ENCODE results near the gene P4HTM.
"Not testable (repeated sequence)": the region's sequence is repeated elsewhere in the genome, so short reads cannot be mapped to it uniquely, and the experiment has no call there.

P4HTM gene

GRCh38 chr3:48984663-48985062 lies 5.4 kb upstream of the P4HTM start:
- no peak for DNase-seq

- no peak for DNase-seq
These were observed 4.1 kb upstream of the P4HTM start for GRCh38 chr3:48985831-48986376.

GRCh38 chr3:48989126-48989795 lies 780 bp upstream of the P4HTM start:
- DNase-seq: no peak

GRCh38 chr3:48990636-48991469 lies 812 bp downstream of the P4HTM start:
- no peak for DNase-seq

- DNase-seq: no peak
These were observed 2.0 kb downstream of the P4HTM start for GRCh38 chr3:48991851-48992545.

GRCh38 chr3:48993834-48994233 lies 3.8 kb downstream of the P4HTM start:
- peak in 1 of 2 donors; percentile 44 for DNase-seq

GRCh38 chr3:48996640-48997039 lies 6.6 kb downstream of the P4HTM start:
- DNase-seq: no peak

GRCh38 chr3:48997102-48997635 lies 7.1 kb downstream of the P4HTM start:
- no peak for DNase-seq

GRCh38 chr3:48997714-48998637 lies 7.9 kb downstream of the P4HTM start:
- no peak for DNase-seq

- no peak for DNase-seq
These were observed 9.2 kb downstream of the P4HTM start for GRCh38 chr3:48999085-48999858.

- no peak for DNase-seq
These were observed 11.1 kb downstream of the P4HTM start for GRCh38 chr3:49001155-49001554.

GRCh38 chr3:49004352-49005302 lies 14.6 kb downstream of the P4HTM start:
- DNase-seq: no peak

GRCh38 chr3:49005303-49005680 lies 15.3 kb downstream of the P4HTM start:
- no peak for DNase-seq

GRCh38 chr3:49005998-49006397 lies 16.0 kb downstream of the P4HTM start:
- no peak for DNase-seq

- no peak for DNase-seq
These were observed 16.5 kb downstream of the P4HTM start for GRCh38 chr3:49006408-49007067.

GRCh38 chr3:49007068-49007770 lies 17.2 kb downstream of the P4HTM start, which contains the start of gene WDR6:
WDR6 (plus strand) TSS chr3:49007391; CDS start chr3:49007432, 41 bp downstream.
- peak; percentile 92 to 96 for DNase-seq

- peak; percentile 35 to 92 for DNase-seq
These were observed 17.9 kb downstream of the P4HTM start for GRCh38 chr3:49007771-49008528.

GRCh38 chr3:49008627-49009026 lies 18.6 kb downstream of the P4HTM start:
- DNase-seq: not testable (repeated sequence)

Measured in bone marrow (tissue), 2 donors.